ENCODE data around the gene C16orf46.

C16orf46 gene

DNA sequence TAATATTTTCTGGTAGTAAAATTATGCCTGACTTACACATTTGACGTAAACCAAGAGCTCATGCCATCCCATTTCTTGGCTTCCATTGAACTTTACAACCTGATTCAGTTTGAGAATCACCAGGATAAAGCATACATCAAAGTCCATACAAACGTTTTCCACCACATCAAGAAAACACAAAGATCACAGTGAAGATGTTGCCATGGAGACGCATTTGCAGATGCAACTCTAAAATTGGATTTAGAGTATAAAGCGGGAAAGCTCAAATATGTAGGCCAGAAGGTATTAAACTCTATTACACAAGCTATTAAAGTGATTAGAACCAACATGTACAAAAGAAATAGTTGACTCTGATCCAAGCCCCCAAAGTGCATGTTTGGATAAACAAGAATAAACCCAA is 10.4 kb downstream of the C16orf46 start:
- peak; percentile 18 to 28 for DNase-seq (ENCODE audit: low spot score in 2 of 2)
- H3K9me3 ChIP-seq = no peaks in the 10 kb centered on the region
- H3K4me3 ChIP-seq = no peak overlapping the region
- H3K4me1 ChIP-seq = peaks cover 8% of the 10 kb centered on the region
- in situ Hi-C loops (cut with MboI; ENCODE audit: low sequenced_read_pairs) = no loop called here
- H3K27me3 ChIP-seq (ENCODE audit: low read depth) = no peaks in the 10 kb centered on the region
- H3K36me3 ChIP-seq (replicated peaks) = no peaks in the 10 kb centered on the region

DNA sequence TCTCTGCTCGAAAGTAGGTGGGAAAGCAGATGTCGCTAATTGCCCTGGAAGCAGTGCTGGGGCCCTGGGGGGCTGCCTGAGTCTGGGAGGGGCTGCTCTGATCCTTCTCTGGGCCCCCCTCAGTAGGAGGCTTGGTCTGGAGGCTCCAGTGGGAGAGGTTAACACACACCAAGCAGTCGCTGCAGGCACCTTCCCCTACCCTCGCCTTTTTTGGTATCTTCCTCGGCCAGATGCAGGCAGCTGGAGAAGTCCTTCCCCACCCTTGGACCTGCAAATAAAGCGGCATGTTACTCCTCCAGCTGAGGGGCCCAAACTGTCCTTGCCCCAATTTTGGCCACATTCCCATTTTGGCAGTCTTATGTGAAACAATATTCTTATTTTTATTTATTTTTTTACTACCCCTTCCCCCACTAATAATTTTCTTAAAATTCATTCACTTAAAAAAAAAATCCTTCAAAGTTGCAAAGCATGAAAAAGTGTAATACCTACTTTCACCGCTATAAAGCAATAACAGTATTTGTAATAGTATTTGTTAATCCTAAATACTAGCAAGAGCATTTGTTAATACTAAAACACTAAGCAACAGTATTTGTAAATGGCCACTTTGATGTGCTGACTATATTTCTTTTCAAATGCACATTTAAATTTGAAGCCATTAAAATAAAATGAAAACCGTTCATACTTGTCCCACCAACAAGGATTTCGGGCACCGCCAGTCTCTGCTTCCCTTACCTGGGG is 15.0 kb downstream of the C16orf46 start:
- no peak for DNase-seq (ENCODE audit: low spot score in 2 of 2)
- no peak overlapping the region for H3K4me3 ChIP-seq
- H3K4me1 ChIP-seq = peaks cover 3% of the 10 kb centered on the region
- no peaks in the 10 kb centered on the region for H3K27me3 ChIP-seq (ENCODE audit: low read depth)
- H3K9me3 ChIP-seq = no peaks in the 10 kb centered on the region
- in situ Hi-C loops (cut with MboI; ENCODE audit: low sequenced_read_pairs) = no loop called here
- H3K36me3 ChIP-seq (replicated peaks) = no peaks in the 10 kb centered on the region

GRCh38 chr16:81061307-81061640 is 15.8 kb downstream of the C16orf46 start:
- H3K27me3 ChIP-seq (ENCODE audit: low read depth) = no peaks in the 10 kb centered on the region
- H3K4me3 ChIP-seq = no peak overlapping the region
- no peaks in the 10 kb centered on the region for H3K4me1 ChIP-seq
- H3K9me3 ChIP-seq = no peaks in the 10 kb centered on the region
- H3K36me3 ChIP-seq (replicated peaks) = no peaks in the 10 kb centered on the region
- DNase-seq (ENCODE audit: low spot score in 2 of 2) = no peak
- in situ Hi-C loops (cut with MboI; ENCODE audit: low sequenced_read_pairs) = no loop called here

GRCh38 chr16:81060576-81061306 is 16.3 kb downstream of the C16orf46 start:
- Histone ChIP-seq H3K4me3 (no peak overlapping the region), H3K27me3 (ENCODE audit: low read depth) (no peaks in the 10 kb centered on the region), H3K36me3 (replicated peaks) (no peaks in the 10 kb centered on the region), H3K9me3 (no peaks in the 10 kb centered on the region), H3K4me1 (no peaks in the 10 kb centered on the region)
- in situ Hi-C loops (cut with MboI; ENCODE audit: low sequenced_read_pairs) = no loop called here
- DNase-seq (ENCODE audit: low spot score in 2 of 2) = no peak

DNA sequence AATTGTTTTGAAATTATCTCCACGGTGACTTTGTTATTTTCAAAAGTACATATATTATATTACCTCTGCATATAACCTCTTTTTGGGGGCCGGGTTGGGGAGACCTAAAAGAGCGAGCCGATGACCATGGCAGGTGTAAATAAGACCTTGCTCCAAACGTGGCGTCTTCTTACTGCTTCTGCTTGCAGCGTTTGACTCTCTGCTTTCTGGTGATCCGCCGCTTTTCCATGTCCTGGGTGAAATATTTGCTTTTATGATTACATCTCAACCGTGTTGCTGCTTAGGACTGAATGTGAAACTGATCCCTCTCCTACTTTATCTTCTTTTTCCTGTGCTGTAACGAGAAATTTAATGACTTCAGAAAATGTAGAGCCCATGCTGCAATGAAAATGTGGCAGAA is 23.3 kb downstream of the C16orf46 start:
- H3K36me3 ChIP-seq (replicated peaks) = no peaks in the 10 kb centered on the region
- no peaks in the 10 kb centered on the region for H3K4me1 ChIP-seq
- H3K27me3 ChIP-seq (ENCODE audit: low read depth) = no peaks in the 10 kb centered on the region
- no peak for DNase-seq (ENCODE audit: low spot score in 2 of 2)
- H3K9me3 ChIP-seq = no peaks in the 10 kb centered on the region; the same call in 1 of the 2 replicates
- H3K4me3 ChIP-seq = no peak overlapping the region
- in situ Hi-C loops (cut with MboI; ENCODE audit: low sequenced_read_pairs) = no loop called here

GRCh38 chr16:81042821-81043220 is 34.2 kb downstream of the C16orf46 start:
- Histone ChIP-seq H3K4me3 (no peak overlapping the region), H3K4me1 (peaks cover 13% of the 10 kb centered on the region), H3K9me3 (no peaks in the 10 kb centered on the region), H3K27me3 (ENCODE audit: low read depth) (no peaks in the 10 kb centered on the region), H3K36me3 (replicated peaks) (peaks cover 62% of the 10 kb centered on the region)
- DNase-seq (ENCODE audit: low spot score in 2 of 2) = no peak
- in situ Hi-C loops (cut with MboI; ENCODE audit: low sequenced_read_pairs) = loop anchor here (25.0 kb wide), 1 partner anchor 694 kb away; no protein-coding TSS in a partner anchor

GRCh38 chr16:81041696-81042095 is 35.3 kb downstream of the C16orf46 start:
- no peaks in the 10 kb centered on the region for H3K27me3 ChIP-seq (ENCODE audit: low read depth)
- H3K9me3 ChIP-seq = no peaks in the 10 kb centered on the region
- H3K4me1 ChIP-seq = peaks cover 13% of the 10 kb centered on the region
- in situ Hi-C loops (cut with MboI; ENCODE audit: low sequenced_read_pairs) = loop anchor here (25.0 kb wide), 1 partner anchor 696 kb away; no protein-coding TSS in a partner anchor
- H3K36me3 ChIP-seq (replicated peaks) = peaks cover 62% of the 10 kb centered on the region
- no peak overlapping the region for H3K4me3 ChIP-seq
- DNase-seq (ENCODE audit: low spot score in 2 of 2) = peak in 1 of 2 experiments; percentile 20

GRCh38 chr16:81040842-81041241 is 36.2 kb downstream of the C16orf46 start:
- no peak overlapping the region for H3K4me3 ChIP-seq
- H3K36me3 ChIP-seq (replicated peaks) = peaks cover 62% of the 10 kb centered on the region
- H3K27me3 ChIP-seq (ENCODE audit: low read depth) = no peaks in the 10 kb centered on the region
- in situ Hi-C loops (cut with MboI; ENCODE audit: low sequenced_read_pairs) = loop anchor here (25.0 kb wide), 1 partner anchor 696 kb away; no protein-coding TSS in a partner anchor
- peaks cover 13% of the 10 kb centered on the region for H3K4me1 ChIP-seq
- no peak for DNase-seq (ENCODE audit: low spot score in 2 of 2)
- no peaks in the 10 kb centered on the region for H3K9me3 ChIP-seq

- Histone ChIP-seq H3K9me3 (no peaks in the 10 kb centered on the region), H3K27me3 (ENCODE audit: low read depth) (no peaks in the 10 kb centered on the region), H3K4me1 (peaks cover 13% of the 10 kb centered on the region), H3K36me3 (replicated peaks) (peaks cover 57% of the 10 kb centered on the region), H3K4me3 (no peak overlapping the region)
- DNase-seq (ENCODE audit: low spot score in 2 of 2) = no peak
- in situ Hi-C loops (cut with MboI; ENCODE audit: low sequenced_read_pairs) = loop anchor here (25.0 kb wide), 1 partner anchor 697 kb away; no protein-coding TSS in a partner anchor
Observed at GRCh38 chr16:81040131-81040530, 36.9 kb downstream of the C16orf46 start.

- peaks cover 13% of the 10 kb centered on the region for H3K4me1 ChIP-seq
- H3K27me3 ChIP-seq (ENCODE audit: low read depth) = no peaks in the 10 kb centered on the region
- no peak for DNase-seq (ENCODE audit: low spot score in 2 of 2)
- in situ Hi-C loops (cut with MboI; ENCODE audit: low sequenced_read_pairs) = loop anchor here (5.0 to 25.0 kb wide), 2 partner anchors 35 to 700 kb away; no protein-coding TSS in a partner anchor
- H3K4me3 ChIP-seq = peak overlapping the region; percentile 57
- peaks cover 5% of the 10 kb centered on the region; the same call in 1 of the 2 replicates for H3K9me3 ChIP-seq
- peaks cover 29% of the 10 kb centered on the region for H3K36me3 ChIP-seq (replicated peaks)
Observed at GRCh38 chr16:81036751-81037350, 40.2 kb downstream of the C16orf46 start.

DNA sequence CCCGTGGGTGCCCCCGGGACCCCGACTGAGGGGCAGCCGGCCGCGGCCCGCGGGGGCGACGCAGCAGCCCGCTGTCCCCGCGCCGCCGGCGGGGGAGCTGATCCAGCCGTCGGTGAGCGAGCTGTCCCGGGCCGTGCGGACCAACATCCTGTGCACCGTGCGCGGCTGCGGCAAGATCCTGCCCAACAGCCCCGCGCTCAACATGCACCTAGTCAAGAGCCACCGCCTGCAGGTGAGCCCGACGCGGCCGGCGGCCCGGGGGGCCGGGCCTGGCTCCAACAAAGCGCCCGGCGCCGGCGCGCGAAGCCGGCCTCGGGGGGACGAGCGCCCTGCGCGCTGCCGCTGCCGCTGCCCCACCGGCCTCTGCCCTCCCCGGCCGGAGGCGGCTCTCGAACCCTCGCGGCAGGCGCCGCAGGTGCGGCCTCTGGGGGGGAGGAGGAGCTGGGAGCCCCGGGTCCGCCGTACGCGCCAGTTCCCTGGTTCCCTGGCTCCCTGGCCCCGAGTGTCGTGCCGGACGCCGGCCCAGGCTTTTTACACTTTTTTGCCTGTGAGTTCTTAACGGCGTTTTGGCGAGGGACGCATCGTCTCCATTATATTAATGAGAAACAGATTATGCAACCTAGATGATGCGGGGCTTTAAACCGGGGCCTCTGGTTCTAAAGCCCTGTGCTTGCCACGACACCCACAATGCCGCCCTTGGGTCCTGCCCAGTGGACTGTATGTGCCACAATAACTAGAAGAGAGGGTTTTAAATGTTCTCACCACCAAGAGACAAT is 40.9 kb downstream of the C16orf46 start:
- Histone ChIP-seq H3K9me3 (peaks cover 5% of the 10 kb centered on the region; the same call in 1 of the 2 replicates), H3K36me3 (replicated peaks) (peaks cover 22% of the 10 kb centered on the region), H3K27me3 (ENCODE audit: low read depth) (no peaks in the 10 kb centered on the region), H3K4me1 (peaks cover 13% of the 10 kb centered on the region), H3K4me3 (peak overlapping the region; percentile 57)
- DNase-seq (ENCODE audit: low spot score in 2 of 2) = peak in 1 of 2 experiments; percentile 47
- in situ Hi-C loops (cut with MboI; ENCODE audit: low sequenced_read_pairs) = loop anchor here (5.0 to 25.0 kb wide), 2 partner anchors 36 to 701 kb away; no protein-coding TSS in a partner anchor

DNA sequence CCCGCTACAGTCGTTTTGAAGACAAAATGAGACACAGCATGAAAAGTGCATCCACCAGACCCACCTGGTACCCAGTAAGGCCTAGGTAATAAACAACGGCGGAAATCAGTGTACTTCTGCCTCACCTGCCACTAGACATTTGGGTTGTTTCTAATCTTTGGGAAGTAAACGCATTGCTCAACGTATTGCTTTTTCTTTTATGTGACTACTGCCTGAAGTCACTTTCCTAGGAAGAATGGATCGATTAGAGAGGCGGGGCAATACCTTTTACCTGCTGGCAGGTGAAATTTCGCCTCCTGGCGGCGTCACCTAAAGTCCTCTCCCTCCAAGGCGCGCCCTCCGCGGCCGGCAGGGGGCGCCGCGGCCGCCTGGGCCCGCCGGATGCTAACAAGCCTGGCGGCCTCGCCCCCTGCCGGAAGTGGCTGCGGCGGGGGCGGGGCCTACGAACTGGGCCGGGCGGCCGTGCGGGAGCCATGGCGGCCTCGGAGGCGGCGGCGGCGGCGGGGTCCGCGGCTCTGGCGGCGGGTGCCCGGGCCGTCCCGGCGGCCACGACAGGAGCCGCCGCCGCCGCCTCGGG is 41.6 kb downstream of the C16orf46 start, which contains the start of gene ATMIN:
TSS of gene ATMIN (plus strand) at position 445 of the 577 bp plus-strand sequence. CDS start at position 474, 29 bp downstream.
- in situ Hi-C loops (cut with MboI; ENCODE audit: low sequenced_read_pairs) = loop anchor here (5.0 to 25.0 kb wide), 2 partner anchors 37 to 702 kb away; no protein-coding TSS in a partner anchor
- Histone ChIP-seq H3K27me3 (ENCODE audit: low read depth) (no peaks in the 10 kb centered on the region), H3K4me3 (peak within 1 kb of the TSS; percentile 57), H3K4me1 (peaks cover 7% of the 10 kb centered on the region), H3K9me3 (peaks cover 5% of the 10 kb centered on the region; the same call in 1 of the 2 replicates), H3K36me3 (replicated peaks) (peaks cover 18% of the 10 kb centered on the region)
- peak; percentile 74 to 90 for DNase-seq (ENCODE audit: low spot score in 2 of 2)
